DOHH2 (cell line): ENCODE measurements around the gene INO80.
A peak's percentile ranks its signal among the peaks of the same experiment; 100 is the strongest.

ENCODE experiments used
- H3F3A ChIP-seq: fragments of 200-600 bp; sonication (generic), shearing (Covaris generic); 2 replicates; pipeline ENCODE4 v1.6.0; 2016; ENCODE audit warnings: antibody characterized with exemption, mild to moderate bottlenecking; ENCODE audit not compliant: control insufficient read depth, insufficient read depth
- H3K27ac ChIP-seq: fragments of 200-600 bp; sonication (generic); 2 replicates; pipeline ENCODE4 v1.5.1; 2014; ENCODE audit warnings: low read depth, mild to moderate bottlenecking, low read length, moderate library complexity
- H3K27me3 ChIP-seq: fragments of 200-600 bp; sonication (generic); 2 replicates; pipeline ENCODE4 v1.6.1; 2014; ENCODE audit warnings: mild to moderate bottlenecking, low read length, mixed read lengths; ENCODE audit not compliant: control insufficient read depth
- H3K36me3 ChIP-seq: fragments of 200-600 bp; sonication (generic); 2 replicates; pipeline ENCODE4 v1.6.1; 2014; ENCODE audit warnings: mild to moderate bottlenecking, low read length, moderate library complexity, mixed read lengths; ENCODE audit not compliant: control insufficient read depth
- H3K4me1 ChIP-seq: fragments of 200-600 bp; sonication (generic); 2 replicates; pipeline ENCODE4 v1.6.1; 2014; ENCODE audit warnings: mild to moderate bottlenecking, low read length, mixed read lengths; ENCODE audit not compliant: control insufficient read depth
- H3K4me2 ChIP-seq: fragments of 200-600 bp; sonication (generic); 2 replicates; pipeline ENCODE4 v1.6.0; 2014; ENCODE audit warnings: mild to moderate bottlenecking, low read length, moderate library complexity
- H3K4me3 ChIP-seq: fragments of 200-600 bp; sonication (generic); 2 replicates; pipeline ENCODE4 v1.5.1; 2014; ENCODE audit warnings: mild to moderate bottlenecking, low read length, mixed read lengths
- H3K79me2 ChIP-seq: fragments of 200-600 bp; sonication (generic); 2 replicates; pipeline ENCODE4 v1.6.1; 2014; ENCODE audit warnings: mild to moderate bottlenecking, low read length, mixed read lengths; ENCODE audit not compliant: control insufficient read depth
- H3K9me2 ChIP-seq: fragments of 200-600 bp; sonication (generic); replicated peaks from 2 replicates; pipeline ENCODE4 v1.6.1; 2014; ENCODE audit warnings: mild to moderate bottlenecking, low read length, mixed read lengths; ENCODE audit not compliant: control insufficient read depth
- H3K9me3 ChIP-seq: fragments of 200-600 bp; sonication (generic); 2 replicates; pipeline ENCODE4 v1.6.1; 2014; ENCODE audit warnings: antibody characterized with exemption, low read length, mixed read lengths; ENCODE audit not compliant: control insufficient read depth, insufficient read depth
- H4K20me1 ChIP-seq: fragments of 200-600 bp; sonication (generic); 2 replicates; pipeline ENCODE4 v1.6.0; 2014; ENCODE audit warnings: low read depth, mild to moderate bottlenecking, antibody characterized with exemption, low read length, moderate library complexity; ENCODE audit not compliant: control insufficient read depth, insufficient read depth
- EZH2phosphoT487 ChIP-seq: fragments of 200-600 bp; sonication (generic); IDR thresholded peaks from 2 replicates; pipeline ENCODE4 v1.6.1; 2017; ENCODE audit warnings: borderline replicate concordance, mild to moderate bottlenecking, antibody characterized with exemption, low read length, moderate library complexity, mixed read lengths
- TF ChIP-seq, protein P1 (sequence below): fragments of 200-600 bp; sonication (generic); IDR thresholded peaks from one replicate; pipeline ENCODE4 v1.5.1; 2014; ENCODE audit warnings: antibody characterized with exemption, mild to moderate bottlenecking, low read depth, low read length; ENCODE audit not compliant: poor library complexity, severe bottlenecking

INO80 gene

DNA sequence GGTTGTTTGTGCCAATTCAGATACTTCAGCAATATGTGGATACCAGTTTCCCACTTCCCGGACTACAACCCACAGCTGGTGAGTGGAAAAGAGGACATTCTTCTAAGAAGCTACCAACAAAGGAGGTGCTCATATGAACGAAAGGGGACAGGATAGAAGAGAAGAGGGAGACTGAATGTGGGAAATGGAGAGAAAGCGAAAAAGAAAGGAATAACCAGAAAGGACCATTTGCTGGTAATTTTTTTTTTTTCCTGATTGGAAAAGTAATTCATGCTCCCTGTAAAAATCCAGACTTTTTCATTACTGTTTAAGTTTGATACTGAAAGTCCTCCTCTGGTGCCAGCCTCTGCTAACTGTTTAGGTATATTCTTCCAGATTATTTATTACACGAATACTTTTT lies 164.3 kb downstream of the INO80 start:
- peaks cover 5% of the 10 kb centered on the region; the same call in 1 of the 2 replicates for H3K27me3 ChIP-seq
- H3K4me1 ChIP-seq = peaks cover 22% of the 10 kb centered on the region
- H3K27ac ChIP-seq = no peak overlapping the region

DNA sequence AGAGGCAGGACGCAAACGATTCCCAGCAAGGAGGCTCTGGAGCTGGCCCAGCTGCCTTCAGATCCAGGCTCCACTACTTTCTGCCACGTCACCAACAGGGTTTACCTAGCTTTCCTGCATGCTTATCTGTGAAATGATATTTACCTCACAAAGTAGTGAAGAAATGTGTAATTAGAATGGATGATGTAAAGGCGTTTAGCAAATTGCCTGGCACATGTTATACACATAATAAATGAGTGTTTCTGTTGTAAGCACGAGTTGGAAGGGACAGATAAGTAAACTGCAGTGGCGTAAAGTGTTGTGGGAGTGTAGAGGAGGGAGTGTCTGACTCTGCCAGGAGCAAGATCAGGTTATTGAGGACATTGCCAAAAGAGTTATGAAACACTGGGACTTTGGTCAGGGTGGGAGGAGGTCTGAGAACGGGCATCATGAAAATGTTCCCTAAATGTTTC lies 166.3 kb downstream of the INO80 start:
- Histone ChIP-seq H4K20me1 (no peaks in the 10 kb centered on the region), H3K79me2 (no peaks in the 10 kb centered on the region), H3K36me3 (no peaks in the 10 kb centered on the region), H3F3A (no peaks in the 10 kb centered on the region), H3K9me2 (no peaks in the 10 kb centered on the region), H3K4me1 (peaks cover 22% of the 10 kb centered on the region), H3K9me3 (no peaks in the 10 kb centered on the region), H3K4me2 (no peak overlapping the region), H3K27me3 (peaks cover 5% of the 10 kb centered on the region; the same call in 1 of the 2 replicates), H3K27ac (no peak overlapping the region), H3K4me3 (no peak overlapping the region)
- no peak for TF ChIP-seq EZH2phosphoT487
- TF ChIP-seq, protein P1, sequence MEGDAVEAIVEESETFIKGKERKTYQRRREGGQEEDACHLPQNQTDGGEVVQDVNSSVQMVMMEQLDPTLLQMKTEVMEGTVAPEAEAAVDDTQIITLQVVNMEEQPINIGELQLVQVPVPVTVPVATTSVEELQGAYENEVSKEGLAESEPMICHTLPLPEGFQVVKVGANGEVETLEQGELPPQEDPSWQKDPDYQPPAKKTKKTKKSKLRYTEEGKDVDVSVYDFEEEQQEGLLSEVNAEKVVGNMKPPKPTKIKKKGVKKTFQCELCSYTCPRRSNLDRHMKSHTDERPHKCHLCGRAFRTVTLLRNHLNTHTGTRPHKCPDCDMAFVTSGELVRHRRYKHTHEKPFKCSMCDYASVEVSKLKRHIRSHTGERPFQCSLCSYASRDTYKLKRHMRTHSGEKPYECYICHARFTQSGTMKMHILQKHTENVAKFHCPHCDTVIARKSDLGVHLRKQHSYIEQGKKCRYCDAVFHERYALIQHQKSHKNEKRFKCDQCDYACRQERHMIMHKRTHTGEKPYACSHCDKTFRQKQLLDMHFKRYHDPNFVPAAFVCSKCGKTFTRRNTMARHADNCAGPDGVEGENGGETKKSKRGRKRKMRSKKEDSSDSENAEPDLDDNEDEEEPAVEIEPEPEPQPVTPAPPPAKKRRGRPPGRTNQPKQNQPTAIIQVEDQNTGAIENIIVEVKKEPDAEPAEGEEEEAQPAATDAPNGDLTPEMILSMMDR = no peak

More for the DNA sequence above, 164.3 kb downstream of the INO80 start:
- H3K9me2 ChIP-seq = no peaks in the 10 kb centered on the region
- H3F3A ChIP-seq = no peaks in the 10 kb centered on the region
- peak overlapping the region; percentile 89; the same call in 1 of the 2 replicates for H3K4me3 ChIP-seq
- H3K79me2 ChIP-seq = no peaks in the 10 kb centered on the region
- peak overlapping the region; percentile 95 for H3K4me2 ChIP-seq
- no peaks in the 10 kb centered on the region for H4K20me1 ChIP-seq
- H3K9me3 ChIP-seq = no peaks in the 10 kb centered on the region
- TF ChIP-seq EZH2phosphoT487 = no peak
- TF ChIP-seq, protein P1 = no peak
- no peaks in the 10 kb centered on the region for H3K36me3 ChIP-seq

DNA sequence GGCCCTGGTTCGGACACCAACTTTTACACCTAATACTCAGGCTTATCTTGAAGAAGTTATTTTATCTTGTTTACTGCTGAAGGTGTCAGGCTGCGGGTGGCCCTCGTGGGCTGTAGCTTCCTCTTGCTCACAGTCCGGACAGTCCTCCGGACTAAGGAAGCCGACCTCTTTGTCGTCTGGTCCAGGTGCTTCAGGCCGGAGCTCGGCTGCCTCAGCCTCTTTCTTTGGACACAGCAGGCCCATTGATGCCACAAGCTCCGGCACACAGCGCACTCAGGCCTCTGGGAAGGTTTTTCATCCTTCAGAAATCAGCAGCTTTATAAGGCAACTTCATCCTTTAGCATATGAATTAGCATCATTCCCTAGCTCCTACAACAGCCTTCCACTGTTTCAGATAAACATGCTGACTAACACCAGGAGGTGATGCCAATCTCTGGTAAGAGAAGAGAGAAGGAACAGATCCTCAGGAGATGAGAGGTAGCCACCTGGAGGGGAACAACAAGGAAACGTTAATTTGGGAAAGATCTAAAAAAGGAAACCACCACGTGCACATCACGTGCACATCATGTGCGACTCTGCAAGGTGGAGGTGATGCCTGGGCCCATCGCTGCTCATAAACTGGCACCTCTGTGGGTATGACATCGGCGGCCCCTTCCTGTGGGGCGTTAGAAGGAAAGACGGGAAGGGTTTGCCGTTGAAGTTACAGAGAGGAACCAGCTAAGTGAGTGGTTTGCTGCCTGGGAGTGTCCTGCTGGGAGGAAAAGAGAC lies 167.2 kb downstream of the INO80 start:
- no peak for TF ChIP-seq EZH2phosphoT487
- TF ChIP-seq, protein P1 = no peak
- H3K36me3 ChIP-seq = no peaks in the 10 kb centered on the region
- H3K9me2 ChIP-seq = no peaks in the 10 kb centered on the region
- no peak overlapping the region for H3K4me3 ChIP-seq
- H3F3A ChIP-seq = no peaks in the 10 kb centered on the region
- H4K20me1 ChIP-seq = no peaks in the 10 kb centered on the region
- no peak overlapping the region for H3K27ac ChIP-seq
- peaks cover 18% of the 10 kb centered on the region for H3K4me1 ChIP-seq
- no peaks in the 10 kb centered on the region for H3K9me3 ChIP-seq
- H3K4me2 ChIP-seq = no peak overlapping the region
- H3K27me3 ChIP-seq = peaks cover 5% of the 10 kb centered on the region; the same call in 1 of the 2 replicates
- no peaks in the 10 kb centered on the region for H3K79me2 ChIP-seq
